ENCODE measurements around the gene APPL1.

The APPL1 gene

GRCh38 chr3:57252404-57252803, 24.9 kb downstream of the APPL1 start:
- Histone ChIP-seq H3K4me2 (ENCODE audit: low read length) (no peak overlapping the region), H3K4me1 (ENCODE audit: control insufficient read depth, low read length) (no peaks in the 10 kb centered on the region), H3F3A (ENCODE audit: control insufficient read depth, insufficient read depth) (no peaks in the 10 kb centered on the region; the same call in 1 of the 2 replicates), H3K27me3 (ENCODE audit: control insufficient read depth, low read length) (no peaks in the 10 kb centered on the region), H3K27ac (ENCODE audit: low read depth, low read length) (no peak overlapping the region), H3K79me2 (ENCODE audit: control insufficient read depth, low read length) (no peaks in the 10 kb centered on the region), H3K9me3 (ENCODE audit: control insufficient read depth, insufficient read depth, low read length) (no peaks in the 10 kb centered on the region), H3K4me3 (ENCODE audit: low read length) (no peak overlapping the region), H3K9me2 (replicated peaks; ENCODE audit: control insufficient read depth, low read length) (no peaks in the 10 kb centered on the region), H3K36me3 (ENCODE audit: control insufficient read depth, low read length) (peaks cover 40% of the 10 kb centered on the region), H4K20me1 (ENCODE audit: control insufficient read depth, insufficient read depth, low read depth, low read length) (no peaks in the 10 kb centered on the region)
- no peak for TF ChIP-seq CTCF (IDR thresholded peaks at IDR 0.05; ENCODE audit: low read depth, low read length, poor library complexity, severe bottlenecking)
- TF ChIP-seq EZH2phosphoT487 (IDR thresholded peaks at IDR 0.05; ENCODE audit: borderline replicate concordance, low read length): no peak

GRCh38 chr3:57256844-57257243, 29.3 kb downstream of the APPL1 start:
- peaks cover 5% of the 10 kb centered on the region for H3F3A ChIP-seq (ENCODE audit: control insufficient read depth, insufficient read depth)
- no peaks in the 10 kb centered on the region for H3K79me2 ChIP-seq (ENCODE audit: control insufficient read depth, low read length)
- H4K20me1 ChIP-seq (ENCODE audit: control insufficient read depth, insufficient read depth, low read depth, low read length): no peaks in the 10 kb centered on the region
- H3K27me3 ChIP-seq (ENCODE audit: control insufficient read depth, low read length): no peaks in the 10 kb centered on the region
- no peaks in the 10 kb centered on the region for H3K9me2 ChIP-seq (replicated peaks; ENCODE audit: control insufficient read depth, low read length)
- H3K9me3 ChIP-seq (ENCODE audit: control insufficient read depth, insufficient read depth, low read length): no peaks in the 10 kb centered on the region
- H3K36me3 ChIP-seq (ENCODE audit: control insufficient read depth, low read length): peaks cover 54% of the 10 kb centered on the region
- no peak overlapping the region for H3K4me2 ChIP-seq (ENCODE audit: low read length)
- no peak overlapping the region for H3K4me3 ChIP-seq (ENCODE audit: low read length)
- no peaks in the 10 kb centered on the region for H3K4me1 ChIP-seq (ENCODE audit: control insufficient read depth, low read length)
- H3K27ac ChIP-seq (ENCODE audit: low read depth, low read length): no peak overlapping the region
- TF ChIP-seq CTCF (IDR thresholded peaks at IDR 0.05; ENCODE audit: low read depth, low read length, poor library complexity, severe bottlenecking): no peak
- TF ChIP-seq EZH2phosphoT487 (IDR thresholded peaks at IDR 0.05; ENCODE audit: borderline replicate concordance, low read length): no peak

- Histone ChIP-seq H4K20me1 (ENCODE audit: control insufficient read depth, insufficient read depth, low read depth, low read length) (no peaks in the 10 kb centered on the region), H3K9me3 (ENCODE audit: control insufficient read depth, insufficient read depth, low read length) (no peaks in the 10 kb centered on the region), H3K4me2 (ENCODE audit: low read length) (no peak overlapping the region), H3K36me3 (ENCODE audit: control insufficient read depth, low read length) (peaks cover 56% of the 10 kb centered on the region), H3K27ac (ENCODE audit: low read depth, low read length) (no peak overlapping the region), H3K27me3 (ENCODE audit: control insufficient read depth, low read length) (no peaks in the 10 kb centered on the region), H3K4me1 (ENCODE audit: control insufficient read depth, low read length) (no peaks in the 10 kb centered on the region), H3K9me2 (replicated peaks; ENCODE audit: control insufficient read depth, low read length) (no peaks in the 10 kb centered on the region), H3K4me3 (ENCODE audit: low read length) (no peak overlapping the region), H3F3A (ENCODE audit: control insufficient read depth, insufficient read depth) (peaks cover 5% of the 10 kb centered on the region), H3K79me2 (ENCODE audit: control insufficient read depth, low read length) (no peaks in the 10 kb centered on the region)
- TF ChIP-seq EZH2phosphoT487 (IDR thresholded peaks at IDR 0.05; ENCODE audit: borderline replicate concordance, low read length) (no peak), CTCF (IDR thresholded peaks at IDR 0.05; ENCODE audit: low read depth, low read length, poor library complexity, severe bottlenecking) (no peak)
These were observed 30.1 kb downstream of the APPL1 start for GRCh38 chr3:57257678-57258077.

GRCh38 chr3:57261119-57261518, 33.6 kb downstream of the APPL1 start:
- TF ChIP-seq EZH2phosphoT487 (IDR thresholded peaks at IDR 0.05; ENCODE audit: borderline replicate concordance, low read length) (no peak), CTCF (IDR thresholded peaks at IDR 0.05; ENCODE audit: low read depth, low read length, poor library complexity, severe bottlenecking) (no peak)
- Histone ChIP-seq H3F3A (ENCODE audit: control insufficient read depth, insufficient read depth) (peaks cover 5% of the 10 kb centered on the region), H3K9me3 (ENCODE audit: control insufficient read depth, insufficient read depth, low read length) (no peaks in the 10 kb centered on the region), H3K9me2 (replicated peaks; ENCODE audit: control insufficient read depth, low read length) (no peaks in the 10 kb centered on the region), H4K20me1 (ENCODE audit: control insufficient read depth, insufficient read depth, low read depth, low read length) (no peaks in the 10 kb centered on the region), H3K4me3 (ENCODE audit: low read length) (no peak overlapping the region), H3K79me2 (ENCODE audit: control insufficient read depth, low read length) (no peaks in the 10 kb centered on the region), H3K27me3 (ENCODE audit: control insufficient read depth, low read length) (no peaks in the 10 kb centered on the region), H3K36me3 (ENCODE audit: control insufficient read depth, low read length) (peaks cover 79% of the 10 kb centered on the region), H3K4me1 (ENCODE audit: control insufficient read depth, low read length) (no peaks in the 10 kb centered on the region), H3K4me2 (ENCODE audit: low read length) (no peak overlapping the region), H3K27ac (ENCODE audit: low read depth, low read length) (no peak overlapping the region)

Measured in DOHH2 (cell line).